NCI-H2227 (cell line): Measurements from ENCODE around the gene ZNF850.

Experiments used
- DNase-seq: peaks from one replicate; lab custom pipeline; 2025; ENCODE audit not compliant: unreplicated experiment; lab: John Stamatoyannopoulos, UW

Gene ZNF850

GRCh38 chr19:36707134-36707533 lies 65.5 kb downstream of the ZNF850 start:
- DNase-seq, result no peak

DNA sequence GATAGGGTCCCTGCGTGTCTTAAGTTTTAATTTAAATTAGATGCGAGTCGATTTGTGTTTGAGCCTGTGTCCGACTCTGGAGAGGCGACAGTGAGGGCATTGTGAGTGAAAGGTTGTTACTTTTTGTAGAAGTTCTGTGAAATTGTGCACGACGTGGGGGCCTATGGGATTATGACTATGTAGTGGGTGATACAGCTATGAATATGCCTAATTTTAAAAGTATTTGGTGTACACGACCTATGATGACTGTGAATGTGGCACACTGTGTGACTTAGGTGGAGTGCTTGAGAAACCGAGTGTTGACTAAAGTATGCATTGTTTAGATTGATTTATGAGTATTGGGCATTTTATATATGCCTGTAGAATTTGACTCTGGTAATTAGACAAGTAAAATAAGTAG lies 84.5 kb downstream of the ZNF850 start:
- DNase-seq, result no peak

- peak; percentile 95 for DNase-seq
Measured at GRCh38 chr19:36687214-36688056, 85.2 kb downstream of the ZNF850 start, which contains the start of gene ZNF567. Gene ZNF567, plus strand, starts transcription at chr19:36687612. Its CDS starts 7,256 bp downstream, at chr19:36694868.

DNA sequence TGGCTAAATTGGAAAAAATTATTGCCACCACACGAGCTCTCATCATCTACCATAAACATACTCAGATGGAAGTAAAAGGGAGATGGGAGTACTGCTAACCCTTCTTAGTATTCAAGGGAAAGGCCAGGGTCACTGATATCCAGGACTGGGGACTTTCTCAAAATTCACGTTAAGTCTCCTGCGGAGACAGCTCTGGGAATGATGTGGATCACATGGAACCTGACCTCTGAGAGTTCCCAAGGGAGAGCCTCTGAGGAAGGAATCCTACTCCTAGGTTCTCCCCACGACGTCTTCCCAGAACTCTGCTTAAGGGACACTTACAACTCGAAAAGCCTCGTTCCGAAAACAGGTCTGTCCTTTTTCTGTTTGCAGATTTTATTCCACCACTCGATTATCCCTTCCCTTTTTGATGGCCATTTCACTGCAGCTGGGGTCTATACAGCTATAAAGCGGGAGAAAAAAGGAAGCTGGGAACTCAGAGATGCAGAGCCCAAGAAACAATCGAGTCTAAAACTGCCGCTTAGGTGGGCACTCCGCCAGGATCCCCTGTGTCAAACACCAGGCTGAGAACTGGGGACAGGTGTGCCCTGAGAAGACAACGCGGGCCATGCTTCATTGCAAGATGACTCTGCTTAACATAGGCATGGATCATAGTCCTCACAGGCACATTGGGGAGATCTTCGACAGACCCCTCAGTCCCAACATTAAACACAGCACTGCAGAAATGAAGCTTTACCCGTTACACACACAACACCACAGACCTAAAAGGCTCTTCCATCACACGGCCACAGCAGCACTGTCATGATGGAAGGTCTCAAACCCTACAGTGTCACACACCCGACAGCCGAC lies 86.0 kb downstream of the ZNF850 start:
- DNase-seq, result no peak

- DNase-seq, result no peak
Measured at GRCh38 chr19:36685835-36686234, 86.8 kb downstream of the ZNF850 start.

- DNase-seq, result no peak
Measured at GRCh38 chr19:36679455-36679854, 93.2 kb downstream of the ZNF850 start.

GRCh38 chr19:36674201-36674600 lies 98.4 kb downstream of the ZNF850 start:
- no peak for DNase-seq

DNA sequence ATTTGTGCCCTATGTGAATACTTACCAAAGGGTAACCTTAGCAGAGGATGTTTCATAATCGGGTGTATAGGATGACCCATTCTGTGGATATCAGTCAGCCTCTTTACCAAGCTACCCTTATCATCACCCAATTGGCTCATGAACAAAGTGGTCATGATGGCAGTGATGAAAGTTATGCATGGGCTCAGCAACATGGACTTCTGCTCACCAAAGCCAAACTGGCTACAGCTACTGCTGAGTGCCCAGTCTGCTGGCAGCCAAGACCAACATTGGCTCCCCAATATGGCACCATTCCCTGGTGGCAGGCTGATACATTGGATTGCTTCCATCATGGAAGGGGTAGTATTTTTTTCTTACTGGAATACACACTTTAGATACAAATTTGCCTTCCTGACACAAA lies 100.2 kb downstream of the ZNF850 start:
- DNase-seq, result no peak

DNA sequence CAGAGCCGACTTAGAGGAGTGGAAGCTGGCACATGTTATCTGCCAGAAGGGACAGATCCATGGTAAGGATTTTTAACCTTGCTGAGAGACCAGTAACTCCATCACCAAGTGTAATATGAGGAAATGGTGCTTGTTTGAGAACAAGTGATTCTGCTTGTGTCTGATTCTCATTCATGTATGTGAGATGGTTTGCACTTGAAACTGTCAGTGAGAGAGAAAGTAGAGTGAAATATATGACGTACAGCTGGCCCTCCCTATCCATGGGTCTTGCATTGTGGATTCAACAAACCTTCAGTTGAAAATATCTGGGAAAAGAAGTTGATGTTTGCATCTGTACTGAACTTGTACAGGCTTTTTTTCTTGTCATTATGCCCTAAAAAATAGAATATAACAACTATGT lies 104.0 kb downstream of the ZNF850 start:
- no peak for DNase-seq

GRCh38 chr19:36665832-36666231 lies 106.8 kb downstream of the ZNF850 start:
- no peak for DNase-seq
